ENCODE data around the gene SENP2.
A peak's percentile ranks its signal among the peaks of the same experiment; 100 is the strongest.

The SENP2 gene

GRCh38 chr3:185582236-185582635, 3.9 kb upstream of the SENP2 start:
- TF ChIP-seq YY1 (IDR thresholded peaks at IDR 0.05; ENCODE audit: low read depth) = no peak
- TF ChIP-seq REST (IDR thresholded peaks at IDR 0.05; ENCODE audit: low read depth) = no peak
- no peak for TF ChIP-seq EGR1 (IDR thresholded peaks at IDR 0.05)
- no peak for TF ChIP-seq MAX (IDR thresholded peaks at IDR 0.05)
- TF ChIP-seq EP300 (IDR thresholded peaks at IDR 0.05; ENCODE audit: borderline replicate concordance) = no peak
- no peak for TF ChIP-seq TAF1 (IDR thresholded peaks at IDR 0.05; ENCODE audit: low read depth)
- TF ChIP-seq ZBTB7A (IDR thresholded peaks at IDR 0.05; ENCODE audit: low read depth) = no peak
- no peak for TF ChIP-seq TCF12 (IDR thresholded peaks at IDR 0.05; ENCODE audit: low read depth)
- no peak for TF ChIP-seq NFIC (IDR thresholded peaks at IDR 0.05)
- TF ChIP-seq RAD21 (IDR thresholded peaks at IDR 0.05; ENCODE audit: low read depth) = no peak
- TF ChIP-seq CEBPB (IDR thresholded peaks at IDR 0.05) = no peak
- no peak for TF ChIP-seq TEAD4 (IDR thresholded peaks at IDR 0.05)
- no peak for TF ChIP-seq FOXM1 (IDR thresholded peaks at IDR 0.05; ENCODE audit: borderline replicate concordance, low read depth)
- TF ChIP-seq USF1 (IDR thresholded peaks at IDR 0.05) = no peak
- TF ChIP-seq CREB1 (IDR thresholded peaks at IDR 0.05; ENCODE audit: low read depth) = no peak

GRCh38 chr3:185582871-185583270, 3.2 kb upstream of the SENP2 start:
- no peak for TF ChIP-seq ZBTB7A (IDR thresholded peaks at IDR 0.05; ENCODE audit: low read depth)
- TF ChIP-seq TCF12 (IDR thresholded peaks at IDR 0.05; ENCODE audit: low read depth) = no peak
- no peak for TF ChIP-seq REST (IDR thresholded peaks at IDR 0.05; ENCODE audit: low read depth)
- no peak for TF ChIP-seq EGR1 (IDR thresholded peaks at IDR 0.05)
- no peak for TF ChIP-seq TEAD4 (IDR thresholded peaks at IDR 0.05)
- no peak for TF ChIP-seq CREB1 (IDR thresholded peaks at IDR 0.05; ENCODE audit: low read depth)

GRCh38 chr3:185583925-185584324, 2.2 kb upstream of the SENP2 start:
- no peak for TF ChIP-seq EP300 (IDR thresholded peaks at IDR 0.05; ENCODE audit: borderline replicate concordance)
- TF ChIP-seq RAD21 (IDR thresholded peaks at IDR 0.05; ENCODE audit: low read depth) = no peak
- TF ChIP-seq EGR1 (IDR thresholded peaks at IDR 0.05) = no peak
- peak; percentile 61 for TF ChIP-seq NFIC (IDR thresholded peaks at IDR 0.05)

GRCh38 chr3:185584686-185585085, 1.4 kb upstream of the SENP2 start:
- TF ChIP-seq ZBTB7A (IDR thresholded peaks at IDR 0.05; ENCODE audit: low read depth) = no peak

- TF ChIP-seq EP300 (IDR thresholded peaks at IDR 0.05; ENCODE audit: borderline replicate concordance) (no peak), CEBPB (IDR thresholded peaks at IDR 0.05) (no peak)
Observed at GRCh38 chr3:185585518-185585858, 607 bp upstream of the SENP2 start.

GRCh38 chr3:185586686-185587039, 568 bp downstream of the SENP2 start:
- TF ChIP-seq REST (IDR thresholded peaks at IDR 0.05; ENCODE audit: low read depth) (no peak), NFIC (IDR thresholded peaks at IDR 0.05) (no peak), TEAD4 (IDR thresholded peaks at IDR 0.05) (no peak), ZBTB7A (IDR thresholded peaks at IDR 0.05; ENCODE audit: low read depth) (peak; percentile 8; the same call in 1 of the 2 replicates)

GRCh38 chr3:185594073-185594472, 8.0 kb downstream of the SENP2 start:
- TF ChIP-seq REST (IDR thresholded peaks at IDR 0.05; ENCODE audit: low read depth) = no peak
- no peak for TF ChIP-seq FOXM1 (IDR thresholded peaks at IDR 0.05; ENCODE audit: borderline replicate concordance, low read depth)
- no peak for TF ChIP-seq CEBPB (IDR thresholded peaks at IDR 0.05)
- TF ChIP-seq MAX (IDR thresholded peaks at IDR 0.05) = no peak
- TF ChIP-seq ZBTB7A (IDR thresholded peaks at IDR 0.05; ENCODE audit: low read depth) = no peak
- TF ChIP-seq TCF12 (IDR thresholded peaks at IDR 0.05; ENCODE audit: low read depth) = no peak
- TF ChIP-seq TAF1 (IDR thresholded peaks at IDR 0.05; ENCODE audit: low read depth) = no peak
- no peak for TF ChIP-seq CREB1 (IDR thresholded peaks at IDR 0.05; ENCODE audit: low read depth)
- no peak for TF ChIP-seq NFIC (IDR thresholded peaks at IDR 0.05)
- TF ChIP-seq TEAD4 (IDR thresholded peaks at IDR 0.05) = no peak
- no peak for TF ChIP-seq USF1 (IDR thresholded peaks at IDR 0.05)
- no peak for TF ChIP-seq YY1 (IDR thresholded peaks at IDR 0.05; ENCODE audit: low read depth)
- no peak for TF ChIP-seq EP300 (IDR thresholded peaks at IDR 0.05; ENCODE audit: borderline replicate concordance)
- no peak for TF ChIP-seq EGR1 (IDR thresholded peaks at IDR 0.05)
- TF ChIP-seq RAD21 (IDR thresholded peaks at IDR 0.05; ENCODE audit: low read depth) = no peak

Measured in Ishikawa (cell line).